HG03571 (cell line): ENCODE results near the gene IL12A.

Experiments
- ATAC-seq: cut with Tn5 transposase; IDR thresholded peaks from one replicate; pipeline ENCODE4 v1.9.1; 2021; ENCODE audit not compliant: unreplicated experiment

The IL12A gene

DNA sequence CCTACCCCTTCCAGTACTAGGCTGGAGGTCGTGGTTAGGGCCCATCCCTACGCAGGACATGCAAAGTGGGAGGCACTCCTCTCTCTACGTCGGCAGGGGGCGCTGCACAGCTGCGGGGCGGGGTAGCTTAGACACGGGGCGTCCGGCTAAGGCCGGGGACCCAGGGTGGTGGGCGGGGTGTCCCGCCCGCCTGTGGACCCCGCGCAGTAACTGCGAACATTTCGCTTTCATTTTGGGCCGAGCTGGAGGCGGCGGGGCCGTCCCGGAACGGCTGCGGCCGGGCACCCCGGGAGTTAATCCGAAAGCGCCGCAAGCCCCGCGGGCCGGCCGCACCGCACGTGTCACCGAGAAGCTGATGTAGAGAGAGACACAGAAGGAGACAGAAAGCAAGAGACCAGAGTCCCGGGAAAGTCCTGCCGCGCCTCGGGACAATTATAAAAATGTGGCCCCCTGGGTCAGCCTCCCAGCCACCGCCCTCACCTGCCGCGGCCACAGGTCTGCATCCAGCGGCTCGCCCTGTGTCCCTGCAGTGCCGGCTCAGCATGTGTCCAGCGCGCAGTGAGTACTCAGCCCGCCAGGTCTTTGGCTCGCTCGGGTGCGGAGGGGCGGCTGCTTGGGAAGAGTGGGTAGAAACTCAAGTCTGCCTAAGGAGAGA, at the start of gene IL12A:
Gene IL12A (plus strand): TSS at position 219 of the 655 bp plus-strand sequence.
- peak; percentile 92 for ATAC-seq

DNA sequence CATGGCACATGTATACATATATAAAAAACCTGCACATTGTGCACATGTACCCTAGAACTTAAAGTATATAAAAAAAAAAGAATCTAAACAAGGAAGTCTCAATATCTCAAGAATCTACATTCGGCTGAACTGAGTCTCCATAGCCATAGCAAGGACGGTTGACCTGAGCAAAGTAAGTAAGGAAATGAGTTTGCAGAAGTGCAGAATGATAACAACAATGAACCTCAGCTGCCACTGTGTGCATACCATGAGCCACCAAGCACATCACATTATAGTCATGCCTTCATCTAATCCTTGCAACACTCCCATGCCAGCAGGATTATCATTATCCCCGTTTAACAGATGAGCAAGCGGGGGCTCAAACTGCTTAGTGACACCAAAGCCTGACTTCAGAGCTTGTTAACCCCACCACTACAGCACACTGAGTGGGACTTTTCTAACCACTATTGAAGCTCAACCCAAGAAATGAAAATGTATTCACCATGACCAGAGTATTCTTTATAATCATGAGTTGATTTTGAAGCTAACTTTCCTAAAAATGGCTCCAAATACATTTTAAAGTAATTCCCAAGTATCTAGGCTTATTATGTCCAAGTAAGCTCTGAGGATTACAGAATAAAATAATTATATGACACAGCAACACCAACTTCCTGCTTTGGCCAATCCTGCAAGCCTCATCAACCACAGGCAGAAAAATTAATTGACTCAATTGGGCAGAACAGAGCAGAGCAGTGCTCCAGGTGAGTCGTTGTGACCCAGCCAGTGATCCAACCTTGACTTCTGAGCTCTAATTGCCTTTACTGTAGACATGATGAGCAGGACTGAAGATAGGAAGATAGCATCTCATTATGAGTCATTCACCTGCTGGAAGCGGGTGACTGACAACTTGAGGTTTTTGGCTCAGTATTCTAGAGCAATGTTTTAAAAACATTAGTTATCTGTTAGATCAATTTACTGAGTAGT, 47.3 kb upstream of the IL12A start:
- ATAC-seq, result peak; percentile 76

DNA sequence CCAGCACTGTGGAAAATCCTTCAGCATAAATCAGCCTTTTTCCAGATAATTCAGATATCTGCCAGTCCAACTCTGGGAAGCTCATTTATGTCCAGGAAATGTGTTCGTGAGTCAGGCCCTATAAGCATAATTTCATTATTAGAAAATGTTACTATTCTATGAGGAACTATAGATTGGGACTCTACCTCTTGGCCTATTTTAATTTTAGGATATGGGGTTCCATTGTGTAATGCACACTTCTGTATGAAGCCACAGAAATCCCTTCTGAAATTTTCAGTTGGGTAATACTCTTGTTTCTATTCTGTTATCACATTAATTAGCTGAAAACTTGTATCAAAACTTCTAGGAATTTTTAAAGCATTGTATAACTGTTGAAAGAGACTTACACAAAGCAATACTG, 43.9 kb upstream of the IL12A start:
- no peak for ATAC-seq

DNA sequence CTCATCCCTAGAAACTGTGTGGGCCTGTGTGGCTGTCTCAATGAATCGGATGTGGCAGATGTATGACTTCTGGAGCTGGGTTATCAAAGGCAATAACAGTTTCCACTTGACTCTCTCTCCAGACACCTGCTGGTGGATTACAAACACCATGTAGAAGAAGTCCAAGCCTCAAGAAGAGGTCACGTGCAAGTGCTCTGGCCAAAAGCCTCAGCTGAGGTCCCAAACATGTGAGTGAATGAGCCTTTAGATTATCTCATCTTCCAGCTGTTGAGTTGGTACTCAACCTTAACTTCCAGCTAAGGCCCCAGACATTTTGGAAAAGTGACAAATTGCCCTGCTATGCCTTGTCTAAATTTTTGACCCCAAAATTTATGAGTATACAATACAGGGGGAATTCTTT, 42.7 kb upstream of the IL12A start:
- ATAC-seq, result no peak

DNA sequence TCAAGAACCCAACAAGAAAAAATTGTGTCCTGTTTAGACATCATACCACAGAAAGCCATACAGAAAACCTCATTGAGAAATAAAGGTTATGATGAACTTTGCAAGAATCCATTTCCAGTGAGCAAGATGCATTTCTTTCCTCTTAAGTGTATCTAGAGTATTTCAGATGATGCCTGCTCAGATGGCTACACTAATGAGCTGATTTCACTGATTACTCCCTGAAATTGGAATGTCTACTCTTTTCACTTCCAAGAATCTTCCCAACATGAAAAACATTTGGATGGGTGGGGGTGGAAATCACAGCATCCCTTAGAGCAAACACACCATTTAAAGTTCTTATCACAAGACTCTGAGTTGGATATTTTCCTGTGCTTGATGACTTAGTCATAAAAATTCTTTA, 41.4 kb upstream of the IL12A start:
- ATAC-seq, result no peak

DNA sequence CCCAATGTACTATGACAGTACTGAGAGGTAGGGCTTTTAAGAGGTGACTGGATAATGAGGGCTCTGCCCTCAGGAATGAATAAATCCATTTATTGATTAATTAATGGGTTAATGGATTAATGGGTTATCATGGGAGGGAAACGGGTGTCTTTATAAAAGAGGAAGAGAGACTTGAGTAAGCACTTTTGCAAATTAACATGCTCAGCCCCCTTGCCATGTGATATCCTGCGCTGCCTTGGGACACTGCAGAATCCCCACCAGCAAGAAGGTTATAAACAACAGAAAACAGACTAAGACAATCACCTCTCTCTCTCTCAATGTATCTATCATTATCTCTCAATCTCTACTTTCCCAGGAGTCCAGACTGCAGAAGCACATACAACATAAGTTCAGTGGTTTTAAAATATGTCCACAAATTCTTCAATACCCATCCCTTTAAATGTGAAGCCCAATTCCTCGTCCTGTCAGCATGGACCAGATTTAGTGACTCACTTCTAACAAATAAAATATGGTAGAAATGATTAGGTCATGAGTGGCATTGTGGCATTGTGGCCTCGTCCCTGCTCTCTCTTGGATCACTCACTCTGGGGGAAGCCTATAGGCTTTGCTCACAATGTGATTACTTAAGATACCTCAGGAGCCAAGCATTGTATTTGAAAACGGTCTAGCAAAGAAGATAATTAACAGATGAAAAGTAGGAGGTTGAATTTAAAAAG, 40.0 kb upstream of the IL12A start:
- ATAC-seq, result no peak

DNA sequence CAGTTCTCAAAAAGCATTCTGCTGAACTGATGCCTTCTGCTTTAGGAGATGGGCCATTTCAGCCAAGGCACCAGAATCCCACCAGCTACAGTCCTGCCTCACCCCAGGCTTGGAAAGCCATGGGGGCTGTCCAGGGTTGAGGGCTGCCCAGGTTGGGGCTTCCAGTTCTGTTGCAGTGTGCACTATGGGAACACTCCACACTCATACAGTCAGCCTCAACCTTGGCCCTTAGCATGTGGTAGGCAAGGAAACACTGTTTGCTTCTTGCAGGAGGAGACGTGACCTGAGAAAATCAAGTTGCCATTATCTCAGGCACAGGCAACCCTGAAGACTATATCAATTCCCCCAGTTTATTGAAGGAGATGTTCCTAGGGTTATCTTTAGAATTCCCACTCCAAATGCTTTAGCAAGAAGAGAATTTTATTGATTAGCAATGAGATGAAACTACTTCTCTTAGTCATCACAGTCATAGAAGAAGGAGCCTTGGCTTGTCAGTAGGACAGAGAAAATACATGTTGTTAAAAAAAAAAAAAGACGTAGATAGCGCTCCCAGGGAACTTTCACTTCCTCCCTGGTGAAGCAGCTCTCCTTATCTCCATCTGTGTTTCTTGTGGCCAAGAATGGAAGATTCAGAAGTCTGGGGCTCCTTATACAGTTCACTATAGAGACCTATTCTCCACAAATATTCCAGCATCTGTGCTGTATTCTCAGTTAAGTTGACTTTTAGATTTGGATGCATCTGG, 38.3 kb upstream of the IL12A start:
- peak; percentile 81 for ATAC-seq

DNA sequence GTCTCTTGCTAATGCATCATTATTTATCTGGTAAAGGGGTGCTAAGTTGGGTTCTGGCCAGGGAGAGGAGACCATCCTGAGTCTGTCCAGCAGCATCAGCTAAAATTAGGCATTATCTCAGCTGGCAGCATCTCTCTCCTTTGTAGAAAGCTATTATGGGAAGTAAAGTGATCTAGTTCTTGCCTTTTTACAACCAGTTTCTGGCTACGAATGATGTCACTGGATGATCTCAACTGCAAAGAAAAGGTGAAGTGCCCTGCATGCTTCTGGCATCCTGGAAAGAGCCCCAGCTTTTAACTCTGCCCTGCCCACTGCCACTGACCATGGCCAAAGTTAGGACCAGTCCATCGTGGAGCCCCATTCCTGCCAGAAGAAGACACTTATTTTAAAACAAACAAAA, 37.1 kb upstream of the IL12A start:
- ATAC-seq, result no peak

DNA sequence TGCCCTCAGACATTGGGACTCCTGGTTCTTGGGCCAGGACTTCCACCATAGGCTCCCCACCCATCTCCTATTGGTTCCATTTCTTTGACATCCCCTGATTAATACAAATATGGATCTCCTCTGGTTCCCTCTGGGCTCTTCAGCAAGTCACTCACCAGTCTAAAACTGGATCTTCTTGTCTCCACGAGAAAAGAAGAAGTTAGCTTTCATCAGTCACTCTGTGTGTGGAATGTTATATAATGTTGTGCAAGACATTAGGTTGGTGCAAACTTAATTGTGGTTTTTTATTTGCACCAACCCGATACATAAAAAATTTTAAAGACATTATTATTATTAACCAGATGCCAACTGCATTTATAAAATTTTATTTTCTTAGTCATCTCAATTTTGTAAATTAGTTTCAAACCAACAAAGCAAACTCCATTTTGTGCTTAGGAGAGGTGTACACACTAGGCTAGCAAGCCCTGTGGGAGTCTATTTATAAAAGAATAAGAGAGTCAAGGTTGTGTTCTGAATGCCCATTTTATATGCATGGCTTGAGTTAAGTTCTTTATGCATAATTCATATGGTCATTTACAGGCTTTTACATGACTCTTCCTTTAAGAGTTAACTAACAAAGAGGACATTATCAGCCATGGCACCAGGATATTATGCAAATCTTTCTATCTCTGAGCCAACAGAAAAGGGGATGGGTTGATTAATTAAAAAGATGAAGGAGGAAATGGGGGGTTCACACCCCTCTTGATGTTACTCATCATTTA, 35.1 kb upstream of the IL12A start:
- ATAC-seq, result no peak

DNA sequence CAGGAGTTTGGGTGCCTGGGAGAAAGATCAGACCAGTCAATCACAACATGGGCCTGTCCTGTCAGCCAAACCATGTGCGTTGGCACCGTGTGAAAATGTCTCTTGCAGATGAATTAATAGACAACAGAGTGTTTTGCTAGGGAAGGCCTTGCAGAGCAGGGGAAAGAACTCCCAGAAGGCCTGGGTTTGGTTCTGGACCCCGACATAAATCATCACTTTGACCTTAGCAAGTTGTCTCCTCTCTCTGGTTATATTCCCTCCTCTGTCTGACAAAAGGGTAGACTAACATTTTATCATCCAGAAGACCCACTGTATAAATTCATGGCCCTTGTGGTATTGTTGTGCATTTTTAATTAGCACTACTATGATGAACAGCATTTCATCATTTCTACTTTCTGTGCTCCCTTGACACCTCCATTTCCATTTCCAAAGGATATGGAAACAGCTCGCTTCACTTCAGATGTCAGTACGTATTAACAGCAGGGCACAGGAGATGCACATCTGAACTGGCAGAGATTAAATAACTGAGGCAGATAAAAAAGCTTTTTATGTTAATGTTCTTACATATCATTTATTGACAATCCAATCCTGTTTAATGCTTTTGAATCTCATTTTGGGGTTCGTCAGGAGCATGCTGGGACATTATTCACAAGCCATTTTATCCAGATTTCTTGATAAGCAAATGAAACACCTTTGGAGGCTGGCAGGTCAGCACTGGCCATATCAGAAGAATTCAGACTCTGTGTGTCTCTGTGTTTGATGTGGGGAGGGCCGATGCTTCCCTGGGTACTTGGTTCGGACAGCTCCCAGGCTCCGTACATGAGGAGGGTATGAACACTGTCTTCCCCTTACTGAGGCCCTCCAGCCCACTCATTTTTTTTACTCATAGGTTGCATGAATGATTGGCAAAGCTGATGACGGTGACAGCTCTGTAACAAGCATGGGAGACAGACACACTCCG, 28.2 kb upstream of the IL12A start:
- no peak for ATAC-seq

DNA sequence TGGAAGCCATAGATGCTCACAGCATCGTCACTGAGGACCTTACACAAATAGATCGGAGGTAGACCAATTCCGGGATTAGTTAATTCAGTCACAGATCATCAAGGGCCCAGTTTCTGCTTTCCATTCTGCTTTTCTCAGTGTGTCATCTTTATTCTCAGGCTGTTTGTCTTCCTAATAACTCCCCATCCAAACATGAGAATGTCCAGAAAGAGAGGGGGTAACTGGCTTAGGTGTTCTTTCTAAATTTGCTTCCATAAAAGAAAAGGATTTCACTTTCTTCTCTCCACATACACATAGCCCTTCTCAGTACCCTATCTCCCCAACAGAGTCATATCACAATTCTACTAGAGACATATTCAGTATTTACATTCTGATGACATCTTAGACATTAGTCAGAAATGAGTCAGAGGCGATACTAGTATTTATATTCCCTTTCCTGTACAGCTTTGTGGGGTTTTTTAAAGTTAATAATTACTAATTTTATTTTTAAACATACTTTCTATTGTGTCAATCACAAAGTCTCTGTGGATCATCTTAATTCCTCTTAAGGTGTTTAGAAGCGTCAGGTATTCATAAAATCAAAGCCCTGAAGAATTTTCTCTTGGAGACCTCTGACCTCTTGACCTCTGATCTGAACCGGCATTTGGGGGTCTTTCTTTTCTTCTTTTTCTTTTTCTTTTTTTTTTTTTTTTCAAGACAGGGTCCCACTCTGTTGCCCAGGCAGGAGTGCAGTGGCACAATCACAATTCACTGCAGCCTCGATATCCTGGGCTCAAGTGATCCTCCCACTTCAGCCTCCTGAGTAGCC, 24.3 kb upstream of the IL12A start:
- peak; percentile 100 for ATAC-seq

DNA sequence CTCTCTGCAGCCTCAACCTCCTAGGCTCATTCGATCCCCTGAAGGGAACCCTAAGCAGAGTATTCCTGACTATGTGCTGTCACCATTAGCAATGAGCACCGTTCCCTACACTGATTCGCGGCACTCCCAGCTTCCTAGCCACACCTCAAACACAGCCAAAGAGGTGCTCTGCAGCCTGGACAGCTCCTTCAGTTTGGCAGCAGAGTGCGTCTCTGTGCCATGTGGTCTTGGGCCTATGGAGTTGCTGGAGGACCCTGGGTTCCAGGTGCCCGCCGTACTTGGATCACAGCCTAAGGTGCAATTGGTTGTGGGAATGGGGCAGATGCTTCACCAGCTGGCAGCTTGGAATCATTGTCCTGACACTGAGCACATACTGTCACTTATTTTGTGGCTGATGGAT, 17.3 kb upstream of the IL12A start:
- no peak for ATAC-seq

DNA sequence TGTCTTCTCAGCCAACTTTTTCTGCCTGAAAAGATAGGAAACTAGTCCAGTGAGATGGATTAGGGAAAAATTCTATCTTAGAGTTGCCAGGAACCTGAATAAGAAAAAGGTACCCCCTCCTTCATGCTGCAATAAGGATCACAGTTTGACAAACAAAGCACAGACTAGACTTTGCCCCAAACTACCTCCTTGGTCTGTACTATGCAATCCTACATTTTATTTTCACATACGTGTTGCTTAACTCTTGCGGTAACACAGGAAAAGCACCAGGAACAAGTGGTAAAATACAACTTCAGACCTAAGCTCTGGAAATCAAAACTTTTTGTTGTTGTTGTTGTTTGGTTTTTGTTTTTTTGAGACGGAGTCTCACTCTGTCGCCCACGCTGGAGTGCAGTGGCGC, 11.3 kb upstream of the IL12A start:
- ATAC-seq, result no peak

DNA sequence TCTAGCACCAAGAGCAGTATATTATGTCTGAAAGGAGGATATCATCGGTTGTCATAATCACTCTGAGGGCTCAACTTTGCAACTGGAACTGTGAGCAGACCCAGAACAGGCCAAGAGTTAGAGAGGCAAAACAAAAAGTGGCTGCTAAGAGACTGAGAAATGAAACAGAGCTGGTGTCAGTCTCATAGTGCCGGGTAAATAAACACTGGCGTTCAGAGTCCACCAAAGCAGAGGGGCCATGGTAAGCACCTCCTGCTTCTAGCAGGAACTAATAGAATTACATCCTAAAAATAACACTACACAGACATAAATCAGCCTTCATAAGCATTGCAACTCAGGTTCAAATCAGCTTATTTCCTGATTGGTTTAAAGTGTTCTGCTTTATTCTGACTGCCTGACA, 10.3 kb upstream of the IL12A start:
- ATAC-seq, result peak; percentile 86

DNA sequence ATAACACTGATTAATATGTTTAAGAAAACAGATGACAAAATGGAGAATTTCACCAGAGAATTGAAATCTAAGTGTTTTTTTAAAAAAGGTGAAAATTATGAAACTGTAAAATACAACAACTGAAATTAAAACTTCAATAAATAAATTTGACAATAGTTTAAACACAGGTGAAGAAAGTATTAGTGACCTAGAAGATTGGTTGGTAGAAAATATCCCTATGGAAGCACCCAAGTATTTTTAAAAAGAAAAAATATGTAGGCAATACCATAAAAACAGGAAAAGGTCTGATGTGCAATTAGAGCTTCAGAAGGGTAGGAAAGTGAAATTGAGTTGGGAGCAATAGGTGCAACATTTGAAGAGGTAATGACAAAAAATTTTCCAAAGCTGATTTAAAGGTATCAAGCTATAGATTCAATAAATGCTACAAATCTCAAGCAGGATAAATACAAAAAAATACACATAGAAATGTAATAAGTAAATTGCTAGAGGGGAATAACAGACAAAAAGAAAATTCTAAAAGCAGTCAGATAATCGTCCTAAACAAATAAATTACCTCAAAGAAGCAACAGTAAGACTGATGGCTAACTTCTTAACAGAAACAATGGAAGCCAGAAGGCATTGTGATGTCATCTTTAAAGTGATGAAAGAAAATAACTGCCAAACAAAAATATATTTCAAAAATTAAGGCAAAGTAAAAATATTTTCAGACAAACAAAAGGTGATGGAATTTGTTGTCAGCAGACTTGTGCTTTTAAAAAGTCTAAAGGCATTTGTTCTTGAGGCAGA, 9.5 kb upstream of the IL12A start:
- no peak for ATAC-seq

DNA sequence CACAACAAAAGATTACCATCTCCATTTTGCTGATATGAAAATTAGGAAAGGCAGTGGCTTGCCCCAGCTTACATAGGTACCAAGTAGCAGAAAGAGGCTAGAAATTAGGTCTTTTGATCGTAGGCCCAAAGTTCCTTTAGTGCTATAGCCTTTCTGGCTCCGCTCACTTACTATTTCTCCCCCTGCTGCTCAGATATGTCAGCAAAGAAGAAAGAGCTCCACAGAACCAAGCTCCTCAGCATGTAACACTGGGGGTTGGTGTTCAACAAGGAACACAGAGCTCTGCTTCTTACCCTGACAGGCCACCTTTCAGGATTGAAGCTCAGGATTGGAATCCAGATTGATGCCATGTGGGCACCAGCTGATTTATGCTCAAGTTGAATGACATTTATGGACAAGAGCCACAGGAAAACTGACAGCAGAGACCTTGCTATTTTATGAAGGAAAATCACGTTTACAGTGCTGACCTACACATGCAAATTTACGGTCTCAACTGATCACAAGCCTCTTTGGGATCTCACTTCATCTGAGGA, 6.1 kb upstream of the IL12A start:
- no peak for ATAC-seq

DNA sequence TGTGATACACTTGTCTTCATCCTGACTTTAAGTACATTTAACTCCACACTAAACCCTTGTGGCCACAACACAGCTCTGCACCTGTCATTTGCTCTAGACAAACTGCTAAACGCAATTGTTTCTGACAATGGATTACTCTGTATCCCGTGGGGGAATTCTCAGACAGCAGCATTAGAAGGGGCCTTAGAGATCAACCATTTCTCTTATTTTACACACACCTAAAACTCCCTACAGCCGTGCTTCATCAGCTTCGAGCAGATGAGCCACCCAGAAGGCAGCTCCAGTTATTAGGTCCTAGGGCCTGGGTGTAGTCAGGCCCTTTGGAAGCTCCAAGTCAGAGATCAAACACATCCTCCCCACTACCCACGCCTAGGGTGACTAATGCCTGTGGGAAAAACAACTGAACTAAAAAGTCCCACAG, 1.3 kb upstream of the IL12A start:
- ATAC-seq, result no peak
